ENCODE measurements around the gene MRRF.

MRRF gene

DNA sequence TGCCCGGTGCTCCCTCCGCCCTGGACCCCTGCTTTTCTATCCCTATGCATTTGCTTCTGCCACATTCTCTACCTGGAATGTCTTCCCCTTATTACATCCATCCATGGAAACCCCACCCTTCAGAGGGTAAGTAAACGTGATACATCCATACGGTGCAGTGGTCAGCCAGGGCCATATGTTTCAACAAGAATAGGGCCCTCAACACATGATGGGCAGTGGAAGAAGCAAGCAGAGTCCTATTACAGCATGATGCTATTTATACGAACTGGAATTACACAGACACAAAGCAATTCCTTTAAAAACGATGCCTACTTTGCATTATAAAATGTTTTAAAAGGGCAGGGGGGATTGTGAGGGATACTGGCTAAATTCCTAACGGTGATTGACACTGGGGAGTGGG lies 68.0 kb downstream of the MRRF start:
- DNase-seq (ENCODE audit: low spot score), result no peak

- no peak for DNase-seq (ENCODE audit: low spot score)
These were observed 68.6 kb downstream of the MRRF start for GRCh38 chr9:122333169-122333808.

GRCh38 chr9:122334916-122335315 lies 70.2 kb downstream of the MRRF start:
- no peak for DNase-seq (ENCODE audit: low spot score)

GRCh38 chr9:122336189-122336588 lies 71.5 kb downstream of the MRRF start:
- no peak for DNase-seq (ENCODE audit: low spot score)

DNA sequence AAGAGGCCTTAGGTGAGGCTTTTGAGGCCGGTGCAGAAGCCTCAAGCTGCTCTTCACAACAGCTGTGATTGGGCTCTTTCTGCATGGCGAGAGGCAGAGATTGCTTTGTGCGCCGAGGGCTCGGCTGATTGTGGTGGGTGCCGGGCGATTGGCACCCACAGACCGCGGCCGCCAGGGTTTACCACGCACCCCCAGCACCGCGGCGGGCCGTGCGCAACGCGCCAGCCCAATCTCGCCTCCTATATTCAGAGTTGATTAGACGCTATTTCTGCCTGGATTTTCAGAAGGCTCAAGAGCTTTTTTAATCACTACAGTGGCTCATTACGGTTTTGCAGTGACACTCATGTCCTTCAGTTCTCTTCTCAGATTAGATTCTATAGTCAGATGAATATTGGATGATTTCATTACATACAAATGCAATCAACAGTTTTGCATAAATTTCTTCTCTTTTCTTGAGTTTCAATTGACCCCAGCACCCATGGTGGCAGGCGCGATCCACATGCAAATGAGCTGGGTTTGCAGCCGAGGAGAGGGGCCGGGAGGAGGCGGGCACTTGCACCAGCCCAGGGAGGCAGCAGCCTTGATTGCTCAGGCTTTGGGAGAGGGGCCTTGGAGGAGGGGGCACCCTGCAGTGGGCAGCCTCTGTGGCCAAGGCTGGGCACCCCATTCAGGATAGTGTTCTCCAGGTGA lies 72.3 kb downstream of the MRRF start:
- no peak for DNase-seq (ENCODE audit: low spot score)

DNA sequence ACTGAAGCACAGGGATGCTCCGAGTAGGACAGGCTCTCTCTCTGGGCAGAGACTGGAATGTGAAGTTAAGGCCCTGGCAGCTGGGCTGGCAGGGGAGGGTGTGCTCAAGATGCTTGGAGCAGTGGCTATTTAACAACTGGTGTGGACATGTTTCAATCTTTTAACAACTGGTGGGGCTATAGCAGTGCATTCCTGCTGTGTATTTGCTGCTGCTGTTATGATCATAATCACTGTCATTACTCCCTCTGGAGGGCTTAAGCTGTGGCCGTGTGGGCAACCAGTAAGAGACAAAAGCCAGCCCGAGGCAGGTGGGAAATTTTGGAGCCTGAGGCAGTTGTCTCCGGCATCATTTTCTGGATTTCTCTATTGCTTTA lies 72.9 kb downstream of the MRRF start:
- no peak for DNase-seq (ENCODE audit: low spot score)

GRCh38 chr9:122338536-122338935 lies 73.9 kb downstream of the MRRF start:
- DNase-seq (ENCODE audit: low spot score), result no peak

GRCh38 chr9:122338994-122339393 lies 74.3 kb downstream of the MRRF start:
- DNase-seq (ENCODE audit: low spot score), result no peak

DNA sequence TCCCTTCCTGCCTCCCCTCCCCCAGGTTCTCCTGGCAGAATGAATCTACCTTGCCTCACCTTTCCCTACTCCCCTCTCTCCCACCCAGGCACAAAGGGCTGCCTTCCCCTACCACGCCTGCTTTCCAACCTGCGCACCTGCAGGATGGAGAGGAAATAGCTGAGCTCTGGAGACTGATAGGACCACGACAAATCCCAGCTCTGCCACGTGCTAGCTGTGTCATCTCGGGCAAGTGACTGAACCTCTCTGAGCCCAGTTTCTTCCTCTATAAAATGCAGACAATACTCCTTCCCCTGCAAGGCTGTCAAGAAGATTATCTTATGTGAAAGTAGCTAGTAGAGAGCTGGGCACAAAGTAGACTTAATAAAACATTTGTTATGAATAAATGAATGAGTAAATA lies 74.9 kb downstream of the MRRF start:
- no peak for DNase-seq (ENCODE audit: low spot score)

DNA sequence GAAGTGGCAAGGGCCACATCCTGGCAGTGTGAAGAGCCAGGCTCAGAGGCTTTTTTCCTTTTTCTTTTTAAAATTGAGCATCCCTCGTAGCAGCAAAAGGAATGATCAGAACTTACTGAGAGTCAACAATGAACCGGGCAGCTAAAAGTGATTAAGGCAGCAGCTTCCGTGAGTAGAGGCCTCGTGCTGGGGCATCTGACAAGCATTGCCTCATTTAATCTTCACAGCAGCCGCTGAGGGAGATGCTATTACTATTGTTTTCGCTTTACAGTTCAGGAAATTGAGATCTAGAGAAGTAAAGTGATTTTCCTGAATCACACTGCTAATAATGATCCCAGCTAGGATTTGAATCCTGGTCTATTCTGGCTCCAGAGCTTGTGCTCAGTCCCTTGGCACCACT lies 75.5 kb downstream of the MRRF start:
- DNase-seq (ENCODE audit: low spot score), result no peak

GRCh38 chr9:122342323-122343050 lies 77.8 kb downstream of the MRRF start:
- DNase-seq (ENCODE audit: low spot score), result no peak

GRCh38 chr9:122346478-122347347 lies 82.0 kb downstream of the MRRF start:
- peak; percentile 66 for DNase-seq (ENCODE audit: low spot score)

DNA sequence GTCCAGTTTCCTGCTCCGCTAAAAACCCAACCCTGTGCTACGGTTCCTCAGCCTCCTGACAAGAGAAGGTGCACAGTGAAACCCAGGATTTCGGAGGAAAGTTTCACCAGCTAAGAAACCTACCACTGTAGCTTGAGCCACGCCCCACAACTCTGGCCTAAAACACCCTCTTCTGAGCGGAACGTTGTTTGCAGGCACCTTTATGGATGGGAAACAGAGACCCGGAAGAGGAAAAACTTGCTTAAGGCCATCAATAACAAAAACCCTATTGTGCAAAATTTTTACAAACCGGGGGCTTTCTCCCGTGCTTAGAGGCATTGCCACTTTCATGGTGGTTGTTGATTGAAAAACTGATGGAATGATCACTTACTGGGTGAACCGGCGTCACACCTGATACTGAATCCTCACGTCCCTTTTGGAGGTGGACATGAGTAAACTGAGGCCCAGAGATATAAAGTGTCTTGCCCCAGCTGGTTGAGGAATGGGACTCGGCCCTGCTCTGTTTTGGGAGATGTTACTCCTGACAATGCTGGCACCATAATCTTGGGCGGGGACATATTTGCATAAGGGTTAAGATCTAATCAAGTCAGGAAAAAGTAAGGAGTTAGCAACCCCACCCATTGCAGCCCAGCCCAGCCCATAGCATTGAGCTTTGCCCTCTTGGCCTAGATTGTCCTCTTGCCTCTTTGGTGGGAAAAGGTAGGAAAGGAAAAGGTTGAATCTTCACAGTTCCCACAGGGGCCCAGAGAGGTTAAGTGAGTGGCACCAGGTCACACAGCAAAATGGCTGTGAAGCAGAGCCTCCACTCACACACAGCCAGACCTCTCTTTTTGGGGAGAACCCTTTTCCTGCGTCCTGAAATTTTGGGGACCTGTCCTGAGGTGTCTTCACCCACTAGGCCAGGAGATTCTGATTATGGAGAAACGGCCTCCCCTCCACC lies 82.9 kb downstream of the MRRF start:
- no peak for DNase-seq (ENCODE audit: low spot score)

- DNase-seq (ENCODE audit: low spot score), result no peak
These were observed 83.7 kb downstream of the MRRF start for GRCh38 chr9:122348288-122348777.

- no peak for DNase-seq (ENCODE audit: low spot score)
These were observed 84.1 kb downstream of the MRRF start for GRCh38 chr9:122348791-122349190.

GRCh38 chr9:122349201-122349600 lies 84.5 kb downstream of the MRRF start:
- DNase-seq (ENCODE audit: low spot score), result no peak

DNA sequence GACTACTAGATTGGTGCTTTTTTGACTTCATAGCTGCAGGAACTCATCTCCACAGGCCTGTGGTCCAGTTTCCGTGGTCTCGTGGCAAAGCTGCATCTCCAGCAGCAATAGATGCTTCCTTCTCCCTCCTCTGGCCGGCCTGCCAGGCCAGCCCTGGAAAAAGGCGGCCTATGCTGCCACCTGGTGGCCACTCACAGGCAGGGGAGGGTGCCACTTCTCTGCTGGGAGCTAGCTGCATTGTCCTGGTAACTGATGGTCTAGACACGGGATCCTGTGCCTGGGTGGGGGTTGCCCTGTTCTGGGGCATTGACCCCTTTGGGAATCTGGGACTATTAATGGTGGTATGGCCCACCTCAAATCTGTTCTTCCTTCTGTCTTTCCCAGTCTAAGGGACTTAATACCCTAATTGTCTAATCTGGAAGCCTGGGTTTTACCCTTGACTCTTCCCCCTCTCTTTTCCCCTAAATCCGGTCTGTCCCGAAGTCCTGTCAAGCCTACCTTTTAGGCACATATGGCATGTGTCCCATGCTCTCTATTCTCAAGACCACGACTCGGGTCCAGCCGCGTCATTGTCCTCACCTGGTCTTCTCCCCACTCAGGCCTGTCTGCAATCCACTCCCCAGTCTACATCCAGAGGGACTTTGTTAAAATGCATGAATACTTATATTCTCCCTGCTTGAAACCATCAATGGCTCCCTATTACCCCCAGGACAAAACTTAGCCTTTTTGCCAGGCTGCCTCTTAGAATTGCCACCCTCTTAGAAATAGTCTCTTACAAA lies 86.1 kb downstream of the MRRF start:
- DNase-seq (ENCODE audit: low spot score), result peak; percentile 90

- no peak for DNase-seq (ENCODE audit: low spot score)
These were observed 90.0 kb downstream of the MRRF start for GRCh38 chr9:122354536-122355199.

GRCh38 chr9:122355336-122355875 lies 90.7 kb downstream of the MRRF start:
- no peak for DNase-seq (ENCODE audit: low spot score)
